ENCODE measurements around the gene SLC25A51.
"Not testable (repeated sequence)": the region's sequence is repeated elsewhere in the genome, so short reads cannot be mapped to it uniquely, and the experiment has no call there.

The SLC25A51 gene

GRCh38 chr9:37915911-37916470, 12.1 kb upstream of the SLC25A51 start:
- DNase-seq (ENCODE audit: low read depth) = no peak
- TF ChIP-seq CTCF (conservative IDR thresholded peaks at IDR 0.05; ENCODE audit: low read length) = no peak

GRCh38 chr9:37914701-37915358, 10.9 kb upstream of the SLC25A51 start:
- H3K4me3 ChIP-seq (ENCODE audit: low read length) = no peak overlapping the region
- no peak for TF ChIP-seq CTCF (conservative IDR thresholded peaks at IDR 0.05; ENCODE audit: low read length)

More at GRCh38 chr9:37915911-37916470, 12.1 kb upstream of the SLC25A51 start:
- no peak overlapping the region for H3K4me3 ChIP-seq (ENCODE audit: low read length)

GRCh38 chr9:37914154-37914551, 10.2 kb upstream of the SLC25A51 start:
- DNase-seq (ENCODE audit: low read depth) = no peak
- no peak overlapping the region for H3K4me3 ChIP-seq (ENCODE audit: low read length)
- TF ChIP-seq CTCF (conservative IDR thresholded peaks at IDR 0.05; ENCODE audit: low read length) = no peak

More at GRCh38 chr9:37914701-37915358, 10.9 kb upstream of the SLC25A51 start:
- DNase-seq (ENCODE audit: low read depth) = no peak

GRCh38 chr9:37913480-37914153, 9.7 kb upstream of the SLC25A51 start:
- H3K4me3 ChIP-seq (ENCODE audit: low read length) = no peak overlapping the region
- DNase-seq (ENCODE audit: low read depth) = peak; percentile 75
- peak; percentile 97 for TF ChIP-seq CTCF (conservative IDR thresholded peaks at IDR 0.05; ENCODE audit: low read length)

GRCh38 chr9:37911271-37911681, 7.3 kb upstream of the SLC25A51 start:
- TF ChIP-seq CTCF (conservative IDR thresholded peaks at IDR 0.05; ENCODE audit: low read length) = no peak
- H3K4me3 ChIP-seq (ENCODE audit: low read length) = no peak overlapping the region
- DNase-seq (ENCODE audit: low read depth) = peak; percentile 19

GRCh38 chr9:37910271-37910670, 6.3 kb upstream of the SLC25A51 start:
- no peak for DNase-seq (ENCODE audit: low read depth)
- TF ChIP-seq CTCF (conservative IDR thresholded peaks at IDR 0.05; ENCODE audit: low read length) = no peak
- H3K4me3 ChIP-seq (ENCODE audit: low read length) = no peak overlapping the region

- H3K4me3 ChIP-seq (ENCODE audit: low read length); DNase-seq (ENCODE audit: low read depth): not testable (repeated sequence)
Measured at GRCh38 chr9:37909836-37910235, 5.9 kb upstream of the SLC25A51 start.

All from AG10803 (cell line).